ENCODE data around the gene KCNQ1.

DNA sequence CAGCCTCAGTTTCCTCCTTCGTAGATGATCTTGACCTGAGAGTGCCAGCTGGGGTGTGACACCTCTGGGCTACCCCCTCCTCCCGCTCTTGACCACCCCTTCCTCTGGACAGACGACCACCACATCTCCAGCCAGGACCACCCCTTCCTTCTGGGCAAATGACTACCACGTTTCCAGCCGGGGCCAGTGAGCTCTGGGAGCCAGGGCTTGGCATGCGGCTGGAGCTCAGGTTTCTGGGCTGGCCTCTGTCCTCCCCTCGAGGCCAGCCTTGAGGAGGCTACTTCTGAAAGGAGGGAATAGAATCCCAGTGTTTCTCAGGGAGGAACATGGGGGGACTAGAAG, 134.1 kb downstream of the KCNQ1 start:
- no peak for TF ChIP-seq FOXK1 (CRISPR knock-in tag; IDR thresholded peaks at IDR 0.05)
- no peak for TF ChIP-seq KAT7 (CRISPR knock-in tag; IDR thresholded peaks at IDR 0.05; ENCODE audit: borderline replicate concordance)
- TF ChIP-seq, protein P1, sequence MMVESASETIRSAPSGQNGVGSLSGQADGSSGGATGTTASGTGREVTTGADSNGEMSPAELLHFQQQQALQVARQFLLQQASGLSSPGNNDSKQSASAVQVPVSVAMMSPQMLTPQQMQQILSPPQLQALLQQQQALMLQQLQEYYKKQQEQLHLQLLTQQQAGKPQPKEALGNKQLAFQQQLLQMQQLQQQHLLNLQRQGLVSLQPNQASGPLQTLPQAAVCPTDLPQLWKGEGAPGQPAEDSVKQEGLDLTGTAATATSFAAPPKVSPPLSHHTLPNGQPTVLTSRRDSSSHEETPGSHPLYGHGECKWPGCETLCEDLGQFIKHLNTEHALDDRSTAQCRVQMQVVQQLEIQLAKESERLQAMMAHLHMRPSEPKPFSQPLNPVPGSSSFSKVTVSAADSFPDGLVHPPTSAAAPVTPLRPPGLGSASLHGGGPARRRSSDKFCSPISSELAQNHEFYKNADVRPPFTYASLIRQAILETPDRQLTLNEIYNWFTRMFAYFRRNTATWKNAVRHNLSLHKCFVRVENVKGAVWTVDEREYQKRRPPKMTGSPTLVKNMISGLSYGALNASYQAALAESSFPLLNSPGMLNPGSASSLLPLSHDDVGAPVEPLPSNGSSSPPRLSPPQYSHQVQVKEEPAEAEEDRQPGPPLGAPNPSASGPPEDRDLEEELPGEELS (CRISPR knock-in tag; IDR thresholded peaks at IDR 0.05): no peak
- TF ChIP-seq, protein P2, sequence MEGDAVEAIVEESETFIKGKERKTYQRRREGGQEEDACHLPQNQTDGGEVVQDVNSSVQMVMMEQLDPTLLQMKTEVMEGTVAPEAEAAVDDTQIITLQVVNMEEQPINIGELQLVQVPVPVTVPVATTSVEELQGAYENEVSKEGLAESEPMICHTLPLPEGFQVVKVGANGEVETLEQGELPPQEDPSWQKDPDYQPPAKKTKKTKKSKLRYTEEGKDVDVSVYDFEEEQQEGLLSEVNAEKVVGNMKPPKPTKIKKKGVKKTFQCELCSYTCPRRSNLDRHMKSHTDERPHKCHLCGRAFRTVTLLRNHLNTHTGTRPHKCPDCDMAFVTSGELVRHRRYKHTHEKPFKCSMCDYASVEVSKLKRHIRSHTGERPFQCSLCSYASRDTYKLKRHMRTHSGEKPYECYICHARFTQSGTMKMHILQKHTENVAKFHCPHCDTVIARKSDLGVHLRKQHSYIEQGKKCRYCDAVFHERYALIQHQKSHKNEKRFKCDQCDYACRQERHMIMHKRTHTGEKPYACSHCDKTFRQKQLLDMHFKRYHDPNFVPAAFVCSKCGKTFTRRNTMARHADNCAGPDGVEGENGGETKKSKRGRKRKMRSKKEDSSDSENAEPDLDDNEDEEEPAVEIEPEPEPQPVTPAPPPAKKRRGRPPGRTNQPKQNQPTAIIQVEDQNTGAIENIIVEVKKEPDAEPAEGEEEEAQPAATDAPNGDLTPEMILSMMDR (IDR thresholded peaks at IDR 0.05): no peak
- TF ChIP-seq ZNF263 (CRISPR knock-in tag; IDR thresholded peaks at IDR 0.05; ENCODE audit: low read depth): no peak
- TF ChIP-seq, protein P3, sequence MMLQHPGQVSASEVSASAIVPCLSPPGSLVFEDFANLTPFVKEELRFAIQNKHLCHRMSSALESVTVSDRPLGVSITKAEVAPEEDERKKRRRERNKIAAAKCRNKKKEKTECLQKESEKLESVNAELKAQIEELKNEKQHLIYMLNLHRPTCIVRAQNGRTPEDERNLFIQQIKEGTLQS (CRISPR knock-in tag; conservative IDR thresholded peaks at IDR 0.05): no peak
- TF ChIP-seq, protein P4, sequence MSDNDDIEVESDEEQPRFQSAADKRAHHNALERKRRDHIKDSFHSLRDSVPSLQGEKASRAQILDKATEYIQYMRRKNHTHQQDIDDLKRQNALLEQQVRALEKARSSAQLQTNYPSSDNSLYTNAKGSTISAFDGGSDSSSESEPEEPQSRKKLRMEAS (CRISPR knock-in tag; IDR thresholded peaks at IDR 0.05): no peak
- no peak for TF ChIP-seq CREB1 (CRISPR knock-in tag; IDR thresholded peaks at IDR 0.05)
- TF ChIP-seq NFYB (CRISPR knock-in tag; conservative IDR thresholded peaks at IDR 0.05; ENCODE audit: low read depth): no peak
- TF ChIP-seq FOXP1 (CRISPR knock-in tag; IDR thresholded peaks at IDR 0.05; ENCODE audit: borderline replicate concordance): no peak
- no peak for TF ChIP-seq CREM (CRISPR knock-in tag; IDR thresholded peaks at IDR 0.05)

All from WTC11 (cell line).